ENCODE measurements around the gene DMAP1. TPM values are rescaled to one million over a fixed set of nuclear protein-coding genes. Genes with fewer than 3 reads are reported as not detected.

DMAP1 gene
- total RNA-seq, 1 donor from 2014 or later = 26.7 TPM

- Histone ChIP-seq H3K9me3 (replicated peaks) (no peaks in the 10 kb centered on the region), H3K4me1 (peaks cover 27% of the 10 kb centered on the region), H3K27ac (replicated peaks) (no peak overlapping the region), H3K36me3 (peaks cover 16% of the 10 kb centered on the region), H3K27me3 (ENCODE audit: low read depth) (no peaks in the 10 kb centered on the region), H3K4me3 (no peak overlapping the region)
- intact Hi-C loops (cut with micrococcal nuclease) = no loop called here
- no peak for TF ChIP-seq CTCF (IDR thresholded peaks at IDR 0.05; ENCODE audit: borderline replicate concordance)
- no peak for DNase-seq
Observed at GRCh38 chr1:44242746-44243145, 29.5 kb downstream of the DMAP1 start.

GRCh38 chr1:44243782-44244495 is 30.7 kb downstream of the DMAP1 start:
- no peak for DNase-seq
- Histone ChIP-seq H3K36me3 (peaks cover 17% of the 10 kb centered on the region), H3K27ac (replicated peaks) (no peak overlapping the region), H3K4me3 (no peak overlapping the region), H3K4me1 (peaks cover 26% of the 10 kb centered on the region), H3K27me3 (ENCODE audit: low read depth) (no peaks in the 10 kb centered on the region), H3K9me3 (replicated peaks) (no peaks in the 10 kb centered on the region)
- intact Hi-C loops (cut with micrococcal nuclease) = no loop called here
- no peak for TF ChIP-seq CTCF (IDR thresholded peaks at IDR 0.05; ENCODE audit: borderline replicate concordance)

- intact Hi-C loops (cut with micrococcal nuclease) = no loop called here
- TF ChIP-seq CTCF (IDR thresholded peaks at IDR 0.05; ENCODE audit: borderline replicate concordance) = no peak
Observed at GRCh38 chr1:44244986-44245385, 31.7 kb downstream of the DMAP1 start.

GRCh38 chr1:44246806-44247205 is 33.5 kb downstream of the DMAP1 start:
- no peak for TF ChIP-seq CTCF (IDR thresholded peaks at IDR 0.05; ENCODE audit: borderline replicate concordance)
- intact Hi-C loops (cut with micrococcal nuclease) = no loop called here
- no peak overlapping the region for H3K27ac ChIP-seq (replicated peaks)
- H3K4me1 ChIP-seq = peaks cover 24% of the 10 kb centered on the region
- H3K27me3 ChIP-seq (ENCODE audit: low read depth) = no peaks in the 10 kb centered on the region
- H3K4me3 ChIP-seq = no peak overlapping the region
- no peaks in the 10 kb centered on the region for H3K9me3 ChIP-seq (replicated peaks)
- DNase-seq = no peak
- peaks cover 17% of the 10 kb centered on the region for H3K36me3 ChIP-seq

More at GRCh38 chr1:44244986-44245385, 31.7 kb downstream of the DMAP1 start:
- Histone ChIP-seq H3K27me3 (ENCODE audit: low read depth) (no peaks in the 10 kb centered on the region), H3K4me3 (no peak overlapping the region), H3K9me3 (replicated peaks) (no peaks in the 10 kb centered on the region), H3K4me1 (peaks cover 23% of the 10 kb centered on the region), H3K27ac (replicated peaks) (no peak overlapping the region), H3K36me3 (peaks cover 17% of the 10 kb centered on the region)
- no peak for DNase-seq

GRCh38 chr1:44249543-44249942 is 36.3 kb downstream of the DMAP1 start:
- H3K36me3 ChIP-seq = peaks cover 7% of the 10 kb centered on the region
- H3K27me3 ChIP-seq (ENCODE audit: low read depth) = no peaks in the 10 kb centered on the region
- TF ChIP-seq CTCF (IDR thresholded peaks at IDR 0.05; ENCODE audit: borderline replicate concordance) = no peak
- no peak overlapping the region for H3K27ac ChIP-seq (replicated peaks)
- no peaks in the 10 kb centered on the region for H3K9me3 ChIP-seq (replicated peaks)
- H3K4me3 ChIP-seq = no peak overlapping the region
- intact Hi-C loops (cut with micrococcal nuclease) = no loop called here
- no peak for DNase-seq
- peaks cover 29% of the 10 kb centered on the region for H3K4me1 ChIP-seq
